Ovary (tissue), 3 donors: ENCODE measurements around the gene TESK2.

Experiments
- CTCF ChIP-seq, 3 donors: fragments of 450-650 bp in 2 of 3; fragments of 200-600 bp in 1 of 3; IDR thresholded peaks; one replicate each; pipeline versions ENCODE4 v1.5.1 to v1.8.0; 2016 to 2022; ENCODE audit warnings: antibody characterized with exemption in 3 of 3, mild to moderate bottlenecking in 1 of 3
- EP300 ChIP-seq: sonication (generic); formaldehyde crosslinking; IDR thresholded peaks from one replicate; pipeline ENCODE4 v1.6.1; 2017; ENCODE audit warnings: antibody characterized with exemption
- POLR2A ChIP-seq: fragments of 450-650 bp; IDR thresholded peaks from one replicate; pipeline ENCODE4 v1.6.1; 2017; ENCODE audit warnings: antibody characterized with exemption, mild to moderate bottlenecking, moderate library complexity
- donor health status: DM: no; HTN: no; CAD: no.

DNA sequence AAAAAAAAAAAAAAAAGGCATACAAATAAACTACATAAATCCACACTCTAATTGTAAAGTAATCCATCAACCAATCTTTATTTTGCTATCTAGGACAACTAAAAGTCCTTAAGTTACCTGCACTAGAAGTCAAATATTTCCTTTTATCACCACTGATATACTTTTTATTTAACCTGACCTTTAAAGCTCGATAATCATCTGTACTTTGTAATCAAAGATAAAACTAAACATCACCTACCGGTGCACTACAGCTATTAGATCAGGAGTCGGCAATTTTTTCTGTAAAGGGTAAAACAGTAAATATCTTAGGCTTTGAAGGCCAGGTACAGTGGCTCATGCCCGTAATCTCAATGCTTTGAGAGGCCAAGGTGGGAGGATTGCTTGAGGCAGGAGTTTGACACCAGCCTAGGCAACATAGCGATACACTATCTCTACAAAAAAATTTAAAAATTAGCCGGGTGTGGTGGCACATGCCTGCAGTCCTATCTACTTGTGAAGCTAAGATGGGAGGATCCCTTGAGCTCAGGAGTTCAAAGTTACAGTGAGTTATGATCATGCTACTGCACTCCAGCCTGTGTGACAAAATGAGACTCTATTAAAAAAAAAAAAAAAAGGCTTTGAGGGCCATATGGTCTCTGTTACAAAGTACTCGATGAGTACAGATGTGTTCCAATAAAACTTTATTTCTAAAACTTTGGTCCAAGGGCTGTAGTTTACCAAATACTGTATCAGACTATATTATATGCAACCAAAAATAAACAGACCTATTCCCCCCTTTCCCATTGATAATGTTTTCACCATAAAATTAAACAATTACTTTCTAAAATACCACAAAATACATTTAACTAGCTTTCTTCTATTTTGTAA is 47.1 kb downstream of the TESK2 start:
- TF ChIP-seq CTCF (IDR thresholded peaks at IDR 0.05) (no peak), POLR2A (no peak), EP300 (no peak)
